Measurements from ENCODE around the gene CYP4F22. TPM values are rescaled to one million over a fixed set of nuclear protein-coding genes. Genes with fewer than 3 reads are reported as not detected.

The CYP4F22 gene
- total RNA-seq, 1 donor from 2014 or later, result 0.24 TPM

GRCh38 chr19:15466851-15467733 is 41.2 kb upstream of the CYP4F22 start:
- Histone ChIP-seq H3K27me3 (ENCODE audit: low read depth) (peaks cover 37% of the 10 kb centered on the region), H3K9me3 (no peaks in the 10 kb centered on the region), H3K27ac (no peak overlapping the region), H3K4me3 (no peak overlapping the region), H3K36me3 (no peaks in the 10 kb centered on the region), H3K4me1 (peaks cover 22% of the 10 kb centered on the region)
- intact Hi-C loops (cut with DNase I), result no loop called here
- ATAC-seq, result no peak
- no peak for DNase-seq
- TF ChIP-seq, protein P1, sequence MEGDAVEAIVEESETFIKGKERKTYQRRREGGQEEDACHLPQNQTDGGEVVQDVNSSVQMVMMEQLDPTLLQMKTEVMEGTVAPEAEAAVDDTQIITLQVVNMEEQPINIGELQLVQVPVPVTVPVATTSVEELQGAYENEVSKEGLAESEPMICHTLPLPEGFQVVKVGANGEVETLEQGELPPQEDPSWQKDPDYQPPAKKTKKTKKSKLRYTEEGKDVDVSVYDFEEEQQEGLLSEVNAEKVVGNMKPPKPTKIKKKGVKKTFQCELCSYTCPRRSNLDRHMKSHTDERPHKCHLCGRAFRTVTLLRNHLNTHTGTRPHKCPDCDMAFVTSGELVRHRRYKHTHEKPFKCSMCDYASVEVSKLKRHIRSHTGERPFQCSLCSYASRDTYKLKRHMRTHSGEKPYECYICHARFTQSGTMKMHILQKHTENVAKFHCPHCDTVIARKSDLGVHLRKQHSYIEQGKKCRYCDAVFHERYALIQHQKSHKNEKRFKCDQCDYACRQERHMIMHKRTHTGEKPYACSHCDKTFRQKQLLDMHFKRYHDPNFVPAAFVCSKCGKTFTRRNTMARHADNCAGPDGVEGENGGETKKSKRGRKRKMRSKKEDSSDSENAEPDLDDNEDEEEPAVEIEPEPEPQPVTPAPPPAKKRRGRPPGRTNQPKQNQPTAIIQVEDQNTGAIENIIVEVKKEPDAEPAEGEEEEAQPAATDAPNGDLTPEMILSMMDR (IDR thresholded peaks at IDR 0.05), result no peak

GRCh38 chr19:15467734-15468214 is 40.6 kb upstream of the CYP4F22 start:
- no peaks in the 10 kb centered on the region for H3K9me3 ChIP-seq
- peaks cover 40% of the 10 kb centered on the region for H3K27me3 ChIP-seq (ENCODE audit: low read depth)
- H3K4me1 ChIP-seq, result peaks cover 22% of the 10 kb centered on the region
- no peak overlapping the region for H3K4me3 ChIP-seq
- TF ChIP-seq, protein P1 (IDR thresholded peaks at IDR 0.05), result no peak
- no peak overlapping the region for H3K27ac ChIP-seq
- intact Hi-C loops (cut with DNase I), result no loop called here
- ATAC-seq (no peak), DNase-seq (no peak)
- no peaks in the 10 kb centered on the region for H3K36me3 ChIP-seq

GRCh38 chr19:15468675-15469512 is 39.4 kb upstream of the CYP4F22 start:
- no peak for DNase-seq

GRCh38 chr19:15469513-15470297 is 38.6 kb upstream of the CYP4F22 start:
- no peak overlapping the region for H3K27ac ChIP-seq

More at GRCh38 chr19:15468675-15469512, 39.4 kb upstream of the CYP4F22 start:
- ATAC-seq, result no peak
- Histone ChIP-seq H3K9me3 (no peaks in the 10 kb centered on the region), H3K4me1 (peaks cover 22% of the 10 kb centered on the region), H3K36me3 (no peaks in the 10 kb centered on the region), H3K27me3 (ENCODE audit: low read depth) (peaks cover 35% of the 10 kb centered on the region), H3K27ac (no peak overlapping the region), H3K4me3 (peak overlapping the region; percentile 45)
- intact Hi-C loops (cut with DNase I), result no loop called here
- TF ChIP-seq, protein P1 (IDR thresholded peaks at IDR 0.05), result no peak

More at GRCh38 chr19:15469513-15470297, 38.6 kb upstream of the CYP4F22 start:
- peaks cover 32% of the 10 kb centered on the region for H3K27me3 ChIP-seq (ENCODE audit: low read depth)
- TF ChIP-seq, protein P1 (IDR thresholded peaks at IDR 0.05), result no peak
- DNase-seq (no peak), ATAC-seq (peak; percentile 71 to 75)
- peaks cover 22% of the 10 kb centered on the region for H3K4me1 ChIP-seq
- peak overlapping the region; percentile 45 for H3K4me3 ChIP-seq
- no peaks in the 10 kb centered on the region for H3K36me3 ChIP-seq
- intact Hi-C loops (cut with DNase I), result no loop called here
- H3K9me3 ChIP-seq, result no peaks in the 10 kb centered on the region
